Measurements from ENCODE around the gene MBP.

MBP gene

GRCh38 chr18:77005651-77006195 lies 126.9 kb downstream of the MBP start:
- Mint-ChIP-seq H3K36me3 (ENCODE audit: insufficient read depth) (peaks cover 31% of the 10 kb centered on the region), H3K4me3 (no peak overlapping the region), H3K9me3 (no peaks in the 10 kb centered on the region), H3K27me3 (no peaks in the 10 kb centered on the region), H3K27ac (ENCODE audit: low read depth) (no peak overlapping the region), H3K4me1 (peaks cover 50% of the 10 kb centered on the region)
- no peak for DNase-seq (ENCODE audit: low spot score in 2 of 2)
- ATAC-seq (replicated peaks; ENCODE audit: extremely low read depth, poor library complexity, severe bottlenecking) = no peak

GRCh38 chr18:77004555-77005380 lies 127.8 kb downstream of the MBP start:
- H3K36me3 Mint-ChIP-seq (ENCODE audit: insufficient read depth) = peaks cover 21% of the 10 kb centered on the region
- H3K9me3 Mint-ChIP-seq = no peaks in the 10 kb centered on the region
- DNase-seq (ENCODE audit: low spot score in 2 of 2) = no peak
- no peak for ATAC-seq (replicated peaks; ENCODE audit: extremely low read depth, poor library complexity, severe bottlenecking)
- peak overlapping the region; percentile 32 for H3K4me3 Mint-ChIP-seq
- peak overlapping the region; percentile 80 for H3K27ac Mint-ChIP-seq (ENCODE audit: low read depth)
- peaks cover 41% of the 10 kb centered on the region for H3K4me1 Mint-ChIP-seq
- no peaks in the 10 kb centered on the region for H3K27me3 Mint-ChIP-seq

GRCh38 chr18:77003316-77003715 lies 129.3 kb downstream of the MBP start:
- no peaks in the 10 kb centered on the region for H3K27me3 Mint-ChIP-seq
- no peak for ATAC-seq (replicated peaks; ENCODE audit: extremely low read depth, poor library complexity, severe bottlenecking)
- DNase-seq (ENCODE audit: low spot score in 2 of 2) = no peak
- H3K27ac Mint-ChIP-seq (ENCODE audit: low read depth) = peak overlapping the region; percentile 44
- no peak overlapping the region for H3K4me3 Mint-ChIP-seq
- H3K36me3 Mint-ChIP-seq (ENCODE audit: insufficient read depth) = peaks cover 15% of the 10 kb centered on the region
- H3K9me3 Mint-ChIP-seq = no peaks in the 10 kb centered on the region
- peaks cover 38% of the 10 kb centered on the region for H3K4me1 Mint-ChIP-seq

DNA sequence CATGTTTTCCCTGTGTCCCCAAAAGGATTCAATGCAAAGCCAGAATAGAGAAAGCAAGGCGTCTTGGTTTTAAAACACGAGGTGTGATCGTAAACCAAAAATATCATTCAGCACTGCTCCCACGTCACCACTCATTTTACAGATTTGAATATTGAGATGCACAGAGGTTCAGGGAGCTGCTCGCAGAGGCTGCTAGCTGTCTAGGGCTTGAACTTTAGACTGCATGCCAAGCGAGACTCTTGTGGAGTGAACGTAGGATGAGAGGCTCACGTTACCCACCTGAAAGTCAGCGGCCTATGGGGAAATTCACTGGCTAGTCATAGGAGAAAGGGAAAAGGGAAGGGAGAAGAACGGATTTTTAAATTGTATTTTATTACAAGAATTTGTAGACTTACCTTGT lies 130.1 kb downstream of the MBP start:
- Mint-ChIP-seq H3K9me3 (no peaks in the 10 kb centered on the region), H3K36me3 (ENCODE audit: insufficient read depth) (peaks cover 17% of the 10 kb centered on the region), H3K27ac (ENCODE audit: low read depth) (no peak overlapping the region)

DNA sequence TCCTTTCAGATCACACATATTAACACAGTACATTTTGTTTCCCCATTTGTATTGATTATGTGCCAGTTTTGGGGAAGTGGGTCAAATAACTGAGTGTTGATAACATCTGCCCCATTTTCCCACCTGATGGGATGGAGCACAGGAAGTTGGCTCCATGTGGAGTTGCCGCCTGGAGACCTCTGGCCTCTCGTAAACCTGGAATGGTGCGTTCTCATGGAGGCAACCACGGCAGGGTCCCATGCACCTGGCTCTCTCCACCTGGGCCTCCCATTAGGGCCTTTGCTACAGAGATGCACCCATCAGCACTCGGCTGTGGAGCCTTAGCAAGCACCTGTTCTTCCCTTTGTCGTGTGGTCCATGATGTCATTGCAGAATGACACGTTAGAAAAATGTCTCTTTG lies 130.6 kb downstream of the MBP start:
- Mint-ChIP-seq H3K36me3 (ENCODE audit: insufficient read depth) (peaks cover 15% of the 10 kb centered on the region), H3K4me1 (peaks cover 30% of the 10 kb centered on the region), H3K9me3 (no peaks in the 10 kb centered on the region), H3K4me3 (no peak overlapping the region), H3K27me3 (no peaks in the 10 kb centered on the region), H3K27ac (ENCODE audit: low read depth) (no peak overlapping the region)
- DNase-seq (ENCODE audit: low spot score in 2 of 2) (no peak), ATAC-seq (replicated peaks; ENCODE audit: extremely low read depth, poor library complexity, severe bottlenecking) (no peak)

More for the DNA sequence above, 130.1 kb downstream of the MBP start:
- no peak overlapping the region for H3K4me3 Mint-ChIP-seq
- H3K27me3 Mint-ChIP-seq = no peaks in the 10 kb centered on the region
- ATAC-seq (replicated peaks; ENCODE audit: extremely low read depth, poor library complexity, severe bottlenecking) (no peak), DNase-seq (ENCODE audit: low spot score in 2 of 2) (no peak)
- H3K4me1 Mint-ChIP-seq = peaks cover 35% of the 10 kb centered on the region

GRCh38 chr18:77001041-77001440 lies 131.5 kb downstream of the MBP start:
- Mint-ChIP-seq H3K36me3 (ENCODE audit: insufficient read depth) (peaks cover 10% of the 10 kb centered on the region), H3K4me3 (no peak overlapping the region), H3K27me3 (no peaks in the 10 kb centered on the region), H3K27ac (ENCODE audit: low read depth) (no peak overlapping the region), H3K9me3 (no peaks in the 10 kb centered on the region), H3K4me1 (peaks cover 24% of the 10 kb centered on the region)
- ATAC-seq (replicated peaks; ENCODE audit: extremely low read depth, poor library complexity, severe bottlenecking) (no peak), DNase-seq (ENCODE audit: low spot score in 2 of 2) (no peak)

- DNase-seq (ENCODE audit: low spot score in 2 of 2) (peak; percentile 36 to 38), ATAC-seq (replicated peaks; ENCODE audit: extremely low read depth, poor library complexity, severe bottlenecking) (no peak)
- no peaks in the 10 kb centered on the region for H3K27me3 Mint-ChIP-seq
- H3K4me1 Mint-ChIP-seq = peaks cover 21% of the 10 kb centered on the region
- H3K9me3 Mint-ChIP-seq = no peaks in the 10 kb centered on the region
- peaks cover 8% of the 10 kb centered on the region for H3K36me3 Mint-ChIP-seq (ENCODE audit: insufficient read depth)
- no peak overlapping the region for H3K27ac Mint-ChIP-seq (ENCODE audit: low read depth)
- H3K4me3 Mint-ChIP-seq = no peak overlapping the region
Measured at GRCh38 chr18:77000527-77000926, 132.1 kb downstream of the MBP start.

DNA sequence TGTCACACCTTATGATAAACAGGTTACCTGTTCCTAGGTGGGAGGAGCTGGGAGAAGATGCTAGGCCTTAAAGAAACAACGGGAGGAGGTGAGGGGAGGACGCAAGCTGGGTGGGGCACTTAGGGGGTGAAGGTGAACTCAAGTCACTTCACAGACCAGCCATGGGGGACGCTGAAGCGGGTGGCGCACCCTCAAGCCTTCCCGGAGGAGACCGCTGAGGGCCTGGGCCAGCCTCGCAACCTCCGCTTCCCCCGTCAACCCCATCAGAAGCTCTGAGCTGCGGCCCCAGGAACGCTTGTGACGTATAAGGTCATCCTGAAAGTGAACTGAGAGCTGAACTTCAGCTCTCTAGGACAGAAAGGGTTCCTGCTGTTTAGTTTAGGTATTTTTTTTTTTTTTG lies 133.5 kb downstream of the MBP start:
- Mint-ChIP-seq H3K4me1 (peaks cover 16% of the 10 kb centered on the region), H3K9me3 (no peaks in the 10 kb centered on the region), H3K27ac (ENCODE audit: low read depth) (no peak overlapping the region), H3K4me3 (no peak overlapping the region), H3K27me3 (no peaks in the 10 kb centered on the region), H3K36me3 (ENCODE audit: insufficient read depth) (peaks cover 6% of the 10 kb centered on the region)
- ATAC-seq (replicated peaks; ENCODE audit: extremely low read depth, poor library complexity, severe bottlenecking) (no peak), DNase-seq (ENCODE audit: low spot score in 2 of 2) (no peak)

DNA sequence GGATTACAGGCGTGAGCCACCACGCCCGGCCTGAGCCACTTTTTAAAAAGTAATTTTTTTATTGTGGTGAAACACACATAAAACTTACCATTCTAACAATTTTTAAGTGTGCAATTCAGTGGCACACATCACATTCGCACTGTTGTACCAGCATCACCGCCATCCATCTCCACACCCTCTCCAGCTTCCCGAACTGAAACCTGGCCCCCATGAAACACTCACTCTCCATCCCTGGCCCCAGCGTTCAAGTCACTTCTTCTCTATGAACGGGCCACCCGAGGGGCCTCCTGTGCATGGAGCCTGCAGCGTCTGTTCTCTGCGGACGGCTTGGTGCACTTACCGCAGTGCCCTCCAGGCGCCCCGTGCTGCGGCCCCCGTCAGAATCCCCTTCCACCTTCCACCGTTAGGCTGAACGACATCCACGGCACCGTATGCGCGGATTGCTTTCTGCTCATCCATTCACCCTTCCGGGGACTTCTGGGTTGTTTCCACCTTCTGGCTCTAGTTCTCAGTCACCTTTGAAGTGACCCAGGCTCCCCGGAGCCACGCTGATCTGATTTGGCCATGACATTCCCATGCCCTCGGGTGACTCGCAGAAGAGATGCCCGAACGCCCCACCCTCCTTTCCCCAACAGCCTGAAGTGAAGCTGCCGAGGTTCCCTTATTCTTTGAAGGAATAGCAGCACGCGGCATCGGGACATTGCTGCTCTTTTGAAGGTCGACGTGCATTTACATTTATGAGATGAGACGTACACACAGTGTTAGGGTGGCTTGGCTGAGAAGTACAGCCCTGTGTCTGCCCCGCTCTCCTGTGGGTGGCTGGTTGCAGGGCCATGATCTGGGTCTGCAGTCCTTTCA lies 134.4 kb downstream of the MBP start:
- no peaks in the 10 kb centered on the region for H3K9me3 Mint-ChIP-seq
- no peak for DNase-seq (ENCODE audit: low spot score in 2 of 2)

GRCh38 chr18:76996429-76996828 lies 136.2 kb downstream of the MBP start:
- Mint-ChIP-seq H3K36me3 (ENCODE audit: insufficient read depth) (peaks cover 4% of the 10 kb centered on the region), H3K9me3 (no peaks in the 10 kb centered on the region)

More for the DNA sequence above, 134.4 kb downstream of the MBP start:
- Mint-ChIP-seq H3K27me3 (no peaks in the 10 kb centered on the region), H3K4me3 (no peak overlapping the region), H3K36me3 (ENCODE audit: insufficient read depth) (peaks cover 4% of the 10 kb centered on the region), H3K27ac (ENCODE audit: low read depth) (peak overlapping the region; percentile 88), H3K4me1 (peaks cover 16% of the 10 kb centered on the region)
- no peak for ATAC-seq (replicated peaks; ENCODE audit: extremely low read depth, poor library complexity, severe bottlenecking)

DNA sequence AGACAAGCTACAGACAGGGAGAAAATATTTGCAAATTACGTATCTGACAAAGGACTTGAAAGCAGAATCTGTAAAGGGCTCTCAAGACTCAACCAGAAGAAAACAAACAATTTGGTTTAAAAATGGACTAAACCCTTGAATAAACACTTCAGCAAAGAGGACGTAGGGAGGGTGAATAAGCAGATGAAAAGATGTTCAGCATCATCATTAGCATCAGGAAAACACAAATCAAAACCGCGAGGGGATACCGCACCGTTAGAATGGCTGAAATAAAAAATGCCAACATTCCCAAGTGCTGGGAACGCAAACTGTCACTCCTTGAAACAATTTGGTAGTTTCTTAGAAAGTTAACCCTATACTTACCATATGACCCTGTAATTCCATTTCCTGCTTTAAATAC lies 136.7 kb downstream of the MBP start:
- Mint-ChIP-seq H3K9me3 (no peaks in the 10 kb centered on the region), H3K36me3 (ENCODE audit: insufficient read depth) (peaks cover 4% of the 10 kb centered on the region), H3K27ac (ENCODE audit: low read depth) (no peak overlapping the region), H3K27me3 (no peaks in the 10 kb centered on the region), H3K4me3 (no peak overlapping the region), H3K4me1 (peaks cover 21% of the 10 kb centered on the region)
- DNase-seq (ENCODE audit: low spot score in 2 of 2) (no peak), ATAC-seq (replicated peaks; ENCODE audit: extremely low read depth, poor library complexity, severe bottlenecking) (no peak)

More at GRCh38 chr18:76996429-76996828, 136.2 kb downstream of the MBP start:
- H3K27ac Mint-ChIP-seq (ENCODE audit: low read depth) = no peak overlapping the region
- DNase-seq (ENCODE audit: low spot score in 2 of 2) (no peak), ATAC-seq (replicated peaks; ENCODE audit: extremely low read depth, poor library complexity, severe bottlenecking) (no peak)
- no peak overlapping the region for H3K4me3 Mint-ChIP-seq
- no peaks in the 10 kb centered on the region for H3K27me3 Mint-ChIP-seq
- peaks cover 17% of the 10 kb centered on the region for H3K4me1 Mint-ChIP-seq

DNA sequence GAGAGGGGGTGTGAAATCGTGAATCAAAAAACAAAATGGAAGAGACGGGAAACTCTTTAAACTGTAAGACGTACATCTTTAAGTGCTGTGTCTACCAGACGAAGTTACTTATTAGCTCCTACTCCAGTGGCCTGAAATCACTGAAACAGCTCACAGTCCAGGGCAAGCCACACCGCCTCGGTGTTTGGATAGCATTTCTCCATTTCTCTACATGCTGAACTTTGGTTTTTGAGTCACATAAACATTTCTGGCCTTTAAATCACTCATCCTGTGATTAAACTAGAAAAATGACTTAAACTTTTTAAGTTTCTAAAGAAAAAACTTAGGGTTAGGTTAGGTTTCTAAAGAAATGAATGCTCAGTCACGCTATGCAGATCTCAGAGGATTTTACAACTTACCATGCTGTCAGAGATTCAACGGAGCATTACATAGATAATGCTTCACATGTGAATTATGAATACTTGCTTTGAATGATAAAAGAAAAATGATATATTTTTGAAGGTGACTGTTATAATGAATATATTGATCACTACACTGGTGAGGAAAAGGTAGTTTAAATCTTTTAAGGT lies 138.4 kb downstream of the MBP start:
- ATAC-seq (replicated peaks; ENCODE audit: extremely low read depth, poor library complexity, severe bottlenecking) = no peak
- Mint-ChIP-seq H3K27me3 (no peaks in the 10 kb centered on the region), H3K4me1 (peaks cover 28% of the 10 kb centered on the region), H3K27ac (ENCODE audit: low read depth) (no peak overlapping the region), H3K9me3 (no peaks in the 10 kb centered on the region), H3K4me3 (no peak overlapping the region), H3K36me3 (ENCODE audit: insufficient read depth) (peaks cover 7% of the 10 kb centered on the region)
- no peak for DNase-seq (ENCODE audit: low spot score in 2 of 2)

All from central memory CD8-positive, alpha-beta T cell (primary cell).